Ishikawa (cell line): ENCODE results near the gene RXRB.
A peak's percentile ranks its signal among the peaks of the same experiment; 100 is the strongest.

Source experiments
- CEBPB ChIP-seq: IDR thresholded peaks from 2 replicates; pipeline ENCODE4 v1.6.1; 2012
- CREB1 ChIP-seq: IDR thresholded peaks from 2 replicates; pipeline ENCODE4 v1.6.1; 2012; ENCODE audit warnings: low read depth
- EGR1 ChIP-seq: IDR thresholded peaks from 2 replicates; pipeline ENCODE4 v1.6.1; 2012
- EP300 ChIP-seq: IDR thresholded peaks from 2 replicates; pipeline ENCODE4 v1.6.1; 2012; ENCODE audit warnings: borderline replicate concordance
- FOXM1 ChIP-seq: IDR thresholded peaks from 2 replicates; pipeline ENCODE4 v1.6.1; 2012; ENCODE audit warnings: low read depth, borderline replicate concordance
- MAX ChIP-seq: IDR thresholded peaks from 2 replicates; pipeline ENCODE4 v1.6.1; 2012
- RAD21 ChIP-seq: IDR thresholded peaks from 2 replicates; pipeline ENCODE4 v1.6.1; 2012; ENCODE audit warnings: low read depth
- REST ChIP-seq: IDR thresholded peaks from 2 replicates; pipeline ENCODE4 v1.6.1; 2012; ENCODE audit warnings: low read depth, mild to moderate bottlenecking
- TAF1 ChIP-seq: IDR thresholded peaks from 2 replicates; pipeline ENCODE4 v1.6.1; 2012; ENCODE audit warnings: low read depth, mild to moderate bottlenecking
- TCF12 ChIP-seq: IDR thresholded peaks from 2 replicates; pipeline ENCODE4 v1.6.1; 2012; ENCODE audit warnings: low read depth
- TEAD4 ChIP-seq: IDR thresholded peaks from 2 replicates; pipeline ENCODE4 v1.6.1; 2012
- YY1 ChIP-seq: IDR thresholded peaks from 2 replicates; pipeline ENCODE4 v1.6.1; 2012; ENCODE audit warnings: low read depth

- TF ChIP-seq MAX, result no peak
- TF ChIP-seq YY1, result no peak
- TF ChIP-seq REST, result no peak
- no peak for TF ChIP-seq EGR1
- no peak for TF ChIP-seq CEBPB
- TF ChIP-seq TEAD4, result no peak
- no peak for TF ChIP-seq TAF1
- no peak for TF ChIP-seq EP300
- TF ChIP-seq FOXM1, result no peak
- no peak for TF ChIP-seq CREB1
- no peak for TF ChIP-seq TCF12
- peak; percentile 64 for TF ChIP-seq RAD21
Measured at GRCh38 chr6:33147807-33148666, 52.4 kb downstream of the RXRB start.
